ENCODE measurements around the gene MPDU1.
A peak's percentile ranks its signal among the peaks of the same experiment; 100 is the strongest.
"Not testable (repeated sequence)": the region's sequence is repeated elsewhere in the genome, so short reads cannot be mapped to it uniquely, and the experiment has no call there.

The MPDU1 gene

DNA sequence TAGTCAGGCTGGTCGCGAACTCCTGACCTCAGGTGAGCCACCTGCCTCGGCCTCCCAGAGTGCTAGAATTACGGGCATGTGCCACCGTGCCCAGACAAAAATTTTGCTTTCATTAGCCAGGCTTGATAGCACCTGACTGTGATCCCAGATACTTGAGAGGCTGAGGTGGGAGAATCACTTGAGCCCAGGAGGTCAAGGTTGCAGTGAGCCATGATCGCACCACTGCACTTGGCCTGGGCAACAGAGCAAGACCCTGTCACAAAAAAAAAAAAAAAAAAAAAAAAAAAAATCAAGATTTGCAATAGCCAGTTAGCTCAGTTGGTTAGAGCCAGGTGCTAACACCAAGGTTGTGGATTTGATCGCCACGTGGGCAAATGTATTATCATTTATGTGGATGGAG lies 37.2 kb downstream of the MPDU1 start:
- no peak for DNase-seq

DNA sequence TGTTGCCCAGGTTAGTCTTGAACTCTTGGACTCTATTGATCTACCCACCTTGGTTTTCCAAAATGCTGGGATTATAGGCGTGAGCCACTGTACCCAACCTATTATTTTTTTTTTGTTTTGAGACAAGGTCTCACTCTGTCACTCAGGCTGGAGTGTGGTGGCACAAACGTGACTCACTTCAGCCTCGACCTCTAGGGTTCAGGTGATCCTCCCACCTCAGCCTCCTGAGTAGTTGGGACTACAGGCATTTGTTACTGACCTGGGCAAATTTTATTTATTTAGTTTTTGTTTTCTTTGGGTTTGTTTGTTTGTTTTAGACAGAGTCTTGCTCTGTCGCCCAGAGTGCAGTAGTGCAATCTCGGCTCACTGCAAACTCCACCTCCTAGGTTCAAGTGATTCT lies 40.0 kb downstream of the MPDU1 start:
- DNase-seq, result no peak

- not testable (repeated sequence) for DNase-seq
Observed at GRCh38 chr17:7625749-7626148, 42.1 kb downstream of the MPDU1 start.

- DNase-seq, result no peak
Observed at GRCh38 chr17:7626307-7626706, 42.7 kb downstream of the MPDU1 start.

GRCh38 chr17:7626956-7627249 lies 43.3 kb downstream of the MPDU1 start:
- no peak for DNase-seq

GRCh38 chr17:7627250-7628121 lies 43.8 kb downstream of the MPDU1 start, which contains the start of gene SAT2:
SAT2 (minus strand) TSS chr17:7627821; CDS start chr17:7627635, 186 bp downstream.
- peak; percentile 93 for DNase-seq

DNA sequence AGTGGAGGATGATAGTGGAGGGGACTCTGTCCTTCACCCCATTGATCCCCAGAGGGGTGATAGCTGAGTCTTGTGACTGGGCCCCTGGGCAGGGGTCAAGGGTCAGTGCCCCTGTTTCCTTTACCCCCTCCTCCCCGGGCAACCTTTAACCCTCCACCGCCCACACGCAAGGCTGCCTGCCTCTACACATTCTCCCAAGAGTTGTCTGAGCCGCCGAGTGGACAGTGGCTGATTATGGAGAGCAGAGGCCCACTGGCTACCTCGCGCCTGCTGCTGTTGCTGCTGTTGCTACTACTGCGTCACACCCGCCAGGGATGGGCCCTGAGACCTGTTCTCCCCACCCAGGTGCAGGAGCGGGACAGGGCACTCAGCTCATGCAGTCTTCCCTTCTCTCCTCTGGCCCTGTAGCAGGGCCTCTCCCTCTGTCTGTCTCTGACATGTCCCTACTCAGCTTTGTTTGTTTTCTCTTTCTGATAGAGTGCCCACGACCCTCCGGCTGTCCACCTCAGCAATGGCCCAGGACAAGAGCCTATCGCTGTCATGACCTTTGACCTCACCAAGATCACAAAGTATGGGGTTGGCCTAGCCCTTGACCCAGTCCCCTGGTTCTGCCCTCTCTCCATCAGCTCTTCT lies 46.4 kb downstream of the MPDU1 start, which contains the start of gene SHBG:
TSS of gene SHBG (plus strand) at position 197 of the 633 bp plus-strand sequence. CDS start at position 235, 38 bp downstream.
- no peak for DNase-seq

DNA sequence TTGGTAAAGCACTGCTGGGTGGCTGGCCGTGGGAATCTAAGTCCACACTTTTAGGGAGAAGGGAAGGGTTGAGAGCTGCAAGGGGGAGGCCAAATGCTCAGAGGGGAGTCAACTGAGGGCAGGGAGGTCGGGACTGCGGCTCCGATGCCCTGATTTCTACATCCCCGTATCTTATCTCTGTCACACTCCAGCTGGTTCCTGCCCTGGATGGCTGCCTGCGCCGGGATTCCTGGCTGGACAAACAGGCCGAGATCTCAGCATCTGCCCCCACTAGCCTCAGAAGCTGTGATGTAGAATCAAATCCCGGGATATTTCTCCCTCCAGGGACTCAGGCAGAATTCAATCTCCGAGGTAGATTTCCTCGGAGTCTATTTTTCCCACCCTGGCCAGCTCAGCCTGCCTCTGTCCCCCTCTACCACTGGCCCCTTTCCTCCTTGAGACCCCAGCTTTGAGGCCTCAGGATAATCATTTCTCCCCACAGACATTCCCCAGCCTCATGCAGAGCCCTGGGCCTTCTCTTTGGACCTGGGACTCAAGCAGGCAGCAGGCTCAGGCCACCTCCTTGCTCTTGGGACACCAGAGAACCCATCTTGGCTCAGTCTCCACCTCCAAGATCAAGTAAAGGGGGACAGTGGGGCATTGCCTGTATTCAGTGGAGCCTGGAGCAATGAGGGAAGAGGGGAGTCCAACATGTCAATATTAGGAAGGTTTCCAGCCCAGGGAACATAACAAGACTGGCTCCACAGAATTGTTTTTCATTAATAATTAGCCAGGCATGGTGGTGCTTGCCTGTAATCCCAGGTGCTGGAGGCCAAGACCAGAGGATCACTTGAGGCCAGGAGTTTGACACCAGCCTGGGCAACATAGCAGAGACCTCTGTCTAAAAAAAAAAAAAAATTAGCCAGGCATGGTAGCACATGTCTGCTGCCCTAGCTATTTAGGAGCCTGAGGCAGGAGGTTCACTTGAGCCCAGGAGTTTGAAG lies 48.0 kb downstream of the MPDU1 start:
- DNase-seq, result no peak

DNA sequence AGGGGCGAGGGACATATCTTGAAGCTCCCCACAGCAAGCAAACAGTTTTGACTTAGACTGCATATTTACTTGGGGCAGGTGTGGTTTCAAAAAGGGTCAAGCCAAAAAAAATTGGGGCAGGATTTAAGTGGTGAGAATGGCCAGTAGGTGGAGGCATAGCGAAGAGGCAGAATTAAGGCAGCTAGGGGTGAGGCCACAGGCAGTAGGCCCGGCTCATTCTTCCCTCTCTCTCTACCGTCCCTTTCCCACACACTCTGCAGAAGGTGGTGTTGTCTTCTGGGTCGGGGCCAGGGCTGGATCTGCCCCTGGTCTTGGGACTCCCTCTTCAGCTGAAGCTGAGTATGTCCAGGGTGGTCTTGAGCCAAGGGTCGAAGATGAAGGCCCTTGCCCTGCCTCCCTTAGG lies 48.8 kb downstream of the MPDU1 start:
- no peak for DNase-seq

- no peak for DNase-seq
Observed at GRCh38 chr17:7633093-7633492, 49.4 kb downstream of the MPDU1 start.

DNA sequence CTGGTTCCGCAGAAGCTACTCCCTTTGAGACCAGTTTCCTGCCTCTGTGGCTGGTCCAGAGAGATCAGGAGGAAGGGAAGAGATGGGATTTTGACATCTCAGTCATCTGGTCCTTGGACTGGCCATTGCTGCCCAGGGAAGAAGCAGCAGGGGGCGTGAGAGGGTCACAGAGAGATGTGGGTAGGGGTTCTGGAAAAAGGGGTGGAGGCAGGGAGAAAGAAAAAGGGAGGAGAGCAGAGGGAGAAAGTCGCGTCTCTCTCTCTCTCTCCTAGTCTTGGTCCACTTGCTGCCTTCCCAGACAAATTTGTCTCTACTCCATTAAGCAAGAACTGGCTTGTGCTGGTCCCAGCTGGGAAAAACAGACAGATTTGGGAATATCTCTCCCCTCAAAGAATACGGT lies 50.7 kb downstream of the MPDU1 start:
- DNase-seq, result no peak

GRCh38 chr17:7636163-7636562 lies 52.5 kb downstream of the MPDU1 start:
- no peak for DNase-seq

Measured in activated effector memory CD4-positive, alpha-beta T cell treated with anti-CD3 and anti-CD28 coated beads, Interleukin-2, amount 50 U/mL, for 16 hours (primary cell).